GM06990 (cell line): ENCODE results near the gene ZGLP1.
"Not testable (repeated sequence)": the region's sequence is repeated elsewhere in the genome, so short reads cannot be mapped to it uniquely, and the experiment has no call there.

Source experiments
- DNase-seq: peaks from one replicate; pipeline ENCODE4 v3.0.0-alpha.2; 2011; ENCODE audit not compliant: insufficient read length; ENCODE audit errors: extremely low read depth
- H3K27me3 ChIP-seq: replicated peaks from 2 replicates; pipeline ENCODE4 v1.6.0; 2011; ENCODE audit warnings: low read length; ENCODE audit not compliant: control insufficient read depth, insufficient read depth
- H3K36me3 ChIP-seq: 2 replicates; pipeline ENCODE4 v1.5.1; 2011; ENCODE audit warnings: low read length; ENCODE audit not compliant: control insufficient read depth, insufficient read depth
- H3K4me3 ChIP-seq: replicated peaks from 2 replicates; pipeline ENCODE4 v1.5.1; 2011; ENCODE audit warnings: low read depth, mild to moderate bottlenecking, control low read depth, low read length
- CTCF ChIP-seq: IDR thresholded peaks from 2 replicates; pipeline ENCODE4 v1.5.1; 2011; ENCODE audit warnings: low read length, control low read depth, mild to moderate bottlenecking, inconsistent platforms; ENCODE audit not compliant: insufficient read depth, poor library complexity, severe bottlenecking

Gene ZGLP1

GRCh38 chr19:10284065-10284959, 25.3 kb downstream of the ZGLP1 start:
- peaks cover 26% of the 10 kb centered on the region for H3K36me3 ChIP-seq
- DNase-seq: no peak
- H3K27me3 ChIP-seq: no peaks in the 10 kb centered on the region
- TF ChIP-seq CTCF: no peak
- no peak overlapping the region for H3K4me3 ChIP-seq

GRCh38 chr19:10283301-10284064, 26.1 kb downstream of the ZGLP1 start:
- Histone ChIP-seq H3K36me3 (peaks cover 31% of the 10 kb centered on the region), H3K27me3 (no peaks in the 10 kb centered on the region), H3K4me3 (no peak overlapping the region)
- TF ChIP-seq CTCF: no peak
- no peak for DNase-seq

- H3K27me3 ChIP-seq: not testable (repeated sequence)
Observed at GRCh38 chr19:10282043-10282442, 27.6 kb downstream of the ZGLP1 start.

GRCh38 chr19:10279737-10280442, 29.7 kb downstream of the ZGLP1 start:
- no peak overlapping the region for H3K4me3 ChIP-seq

More at GRCh38 chr19:10282043-10282442, 27.6 kb downstream of the ZGLP1 start:
- peaks cover 38% of the 10 kb centered on the region for H3K36me3 ChIP-seq
- not testable (repeated sequence) for H3K4me3 ChIP-seq, DNase-seq

GRCh38 chr19:10278935-10279334, 30.7 kb downstream of the ZGLP1 start:
- DNase-seq: no peak
- H3K27me3 ChIP-seq: no peaks in the 10 kb centered on the region
- H3K4me3 ChIP-seq: no peak overlapping the region
- TF ChIP-seq CTCF: no peak
- H3K36me3 ChIP-seq: peaks cover 33% of the 10 kb centered on the region

More at GRCh38 chr19:10279737-10280442, 29.7 kb downstream of the ZGLP1 start:
- Histone ChIP-seq H3K36me3 (peaks cover 37% of the 10 kb centered on the region), H3K27me3 (no peaks in the 10 kb centered on the region)
- DNase-seq: no peak
- TF ChIP-seq CTCF: no peak
